Activated CD4-positive, alpha-beta T cell treated with anti-CD3 and anti-CD28 coated beads, Interleukin-2, amount 10 ng/mL, durations not matched to agents 7 days and 5 days (primary cell): ENCODE measurements around the gene RIC8A. TPM values are rescaled to one million over a fixed set of nuclear protein-coding genes. Genes with fewer than 3 reads are reported as not detected.
"Not testable (repeated sequence)": the region's sequence is repeated elsewhere in the genome, so short reads cannot be mapped to it uniquely, and the experiment has no call there.

Experiments used
- CTCF ChIA-PET: fragments of 350-600 bp; sonication (Branson Sonifier 250); formaldehyde crosslinking; loops from one replicate; lab custom pipeline; 2021; ENCODE audit warnings: antibody characterized with exemption; lab: Charles Lee
- POLR2A ChIA-PET: fragments of 350-600 bp; sonication (Branson Sonifier 250); formaldehyde crosslinking; loops from one replicate; lab custom pipeline; 2021; ENCODE audit warnings: antibody characterized with exemption; lab: Charles Lee
- DNase-seq: peaks from one replicate; pipeline ENCODE4 v3.0.0-alpha.2; 2020
- H3K27ac Mint-ChIP-seq: one replicate; pipeline ENCODE4 v1.8.0; 2021; ENCODE audit warnings: mild to moderate bottlenecking, moderate library complexity, mixed read lengths
- H3K27me3 Mint-ChIP-seq: one replicate; pipeline ENCODE4 v1.8.0; 2021; ENCODE audit warnings: mixed read lengths
- H3K36me3 Mint-ChIP-seq: one replicate; pipeline ENCODE4 v1.8.0; 2021; ENCODE audit warnings: low read depth, mixed read lengths
- H3K4me1 Mint-ChIP-seq: one replicate; pipeline ENCODE4 v1.8.0; 2021; ENCODE audit warnings: mixed read lengths
- H3K4me3 Mint-ChIP-seq: one replicate; pipeline ENCODE4 v1.8.0; 2021; ENCODE audit warnings: mild to moderate bottlenecking, moderate library complexity, mixed read lengths
- H3K9me3 Mint-ChIP-seq: one replicate; pipeline ENCODE4 v1.8.0; 2021; ENCODE audit warnings: mixed read lengths
- total RNA-seq, 2 experiments: library from RNA; stranded (reverse); gene quantifications; one replicate each; pipeline ENCODE4 v1.2.3, GENCODE V29; 2021

RIC8A gene
- 100 to 1,000 TPM; 111 to 124 TPM for total RNA-seq

DNA sequence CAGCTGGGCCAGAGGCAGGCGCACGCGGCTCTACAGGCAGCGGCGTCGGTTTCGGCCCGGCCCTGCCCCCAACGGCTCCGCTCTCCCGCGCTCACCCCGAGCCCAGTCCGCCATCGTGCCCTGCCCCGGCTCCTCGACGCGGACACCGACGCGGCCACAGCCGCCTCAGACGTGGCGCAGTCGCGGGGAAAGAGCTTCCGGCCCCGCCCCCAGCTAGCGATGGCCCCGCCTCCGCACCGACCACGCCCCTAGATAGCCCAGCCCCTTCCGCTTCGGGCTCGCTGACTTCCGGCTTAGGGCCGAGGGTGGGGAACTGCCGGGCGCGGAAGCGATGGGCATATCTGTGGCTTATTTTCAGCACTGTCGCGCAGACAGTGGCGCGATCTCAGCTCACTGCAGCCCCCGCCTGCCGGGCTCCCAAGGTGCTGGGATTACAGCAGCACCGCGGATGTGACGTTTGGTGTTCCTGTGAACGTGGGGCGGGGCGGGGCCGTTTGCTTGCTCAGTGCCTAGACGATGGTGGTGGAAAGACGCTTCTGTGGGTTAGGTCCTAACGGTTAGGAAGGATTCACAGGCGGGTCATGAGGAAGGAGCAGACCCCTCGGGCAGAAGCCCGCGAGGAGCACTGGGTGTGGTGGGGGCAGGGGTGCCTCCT lies at the start of gene RIC8A, which contains the start of gene BET1L:
Gene RIC8A (plus strand): TSS at position 501 of the 655 bp plus-strand sequence. CDS start 1,147 bp downstream, outside the sequence.
Gene BET1L (minus strand): TSS at position 192 of the 655 bp plus-strand sequence. CDS start 78 bp downstream, at position 114.
- peaks cover 48% of the 10 kb centered on the region for H3K4me1 Mint-ChIP-seq

DNA sequence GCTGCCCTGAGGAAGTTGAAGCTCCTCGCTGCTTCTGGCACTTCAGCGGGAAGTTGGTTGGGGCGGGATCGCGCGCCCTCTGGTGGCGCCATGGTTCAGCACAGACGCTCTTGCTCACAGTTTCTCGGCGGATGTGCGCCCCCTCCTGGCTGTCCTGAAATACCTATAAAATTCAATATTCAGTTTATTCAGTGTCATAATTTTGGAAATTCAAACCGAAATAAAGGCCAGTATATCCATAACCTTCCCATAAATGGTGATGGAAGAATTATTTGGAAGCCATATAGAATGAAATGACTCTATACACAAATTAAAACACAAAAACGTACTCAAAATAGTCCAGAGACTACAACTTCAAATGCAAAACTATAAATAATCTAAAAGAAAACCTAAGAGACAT lies 27.3 kb upstream of the RIC8A start:
- CTCF ChIA-PET, H3K36me3 Mint-ChIP-seq, H3K9me3 Mint-ChIP-seq, DNase-seq, H3K27me3 Mint-ChIP-seq, H3K4me3 Mint-ChIP-seq, H3K27ac Mint-ChIP-seq, H3K4me1 Mint-ChIP-seq, POLR2A ChIA-PET: not testable (repeated sequence)

More for the DNA sequence above, at the start of gene RIC8A, which contains the start of gene BET1L:
- Mint-ChIP-seq H3K27ac (peak within 1 kb of the TSS; percentile 99), H3K27me3 (no peaks in the 10 kb centered on the region), H3K36me3 (peaks cover 56% of the 10 kb centered on the region), H3K4me3 (peak within 1 kb of the TSS; percentile 95), H3K9me3 (no peaks in the 10 kb centered on the region)
- peak; percentile 99 for DNase-seq
- POLR2A ChIA-PET, result interaction anchor here (0.5 to 1.4 kb wide), 5 partner anchors 80 to 241 kb away, joined by 3 to 4 read pairs (median 4); no protein-coding TSS in a partner anchor
- CTCF ChIA-PET, result interaction anchor here (0.5 to 1.8 kb wide), 13 partner anchors 10 to 238 kb away, joined by 3 to 6 read pairs (median 3); a partner anchor contains a TSS

DNA sequence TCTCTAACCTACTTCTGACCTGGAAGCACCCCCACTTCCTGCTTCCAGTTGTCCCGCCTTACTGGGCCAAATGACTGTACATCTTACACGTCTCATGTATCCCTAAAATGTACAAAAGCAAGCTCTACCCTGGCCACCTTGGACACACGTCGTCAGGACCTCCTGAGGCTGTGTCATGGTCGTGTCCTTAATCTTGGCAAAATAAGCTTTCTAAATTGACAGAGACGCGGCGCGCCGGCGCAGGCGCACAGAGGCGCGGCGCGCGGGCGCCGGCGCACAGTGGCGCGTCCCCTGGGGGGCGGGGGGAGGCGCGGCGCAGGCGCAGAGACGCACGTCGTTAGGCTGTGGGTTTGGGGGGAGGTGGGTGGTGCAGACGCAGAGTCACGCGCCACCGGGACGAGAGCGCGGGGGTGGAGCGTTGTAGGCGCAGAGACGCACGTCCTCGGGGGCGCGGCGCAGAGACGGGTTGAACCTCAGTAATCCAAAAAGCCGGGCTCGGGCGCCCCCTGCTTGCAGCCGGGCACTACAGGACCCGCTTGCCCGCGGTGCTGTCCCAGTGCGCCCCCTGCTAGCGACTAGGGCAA lies 18.2 kb upstream of the RIC8A start:
- peaks cover 11% of the 10 kb centered on the region for H3K4me1 Mint-ChIP-seq
- H3K27ac Mint-ChIP-seq, DNase-seq, H3K36me3 Mint-ChIP-seq, H3K9me3 Mint-ChIP-seq, H3K27me3 Mint-ChIP-seq, H3K4me3 Mint-ChIP-seq, CTCF ChIA-PET, POLR2A ChIA-PET: not testable (repeated sequence)

DNA sequence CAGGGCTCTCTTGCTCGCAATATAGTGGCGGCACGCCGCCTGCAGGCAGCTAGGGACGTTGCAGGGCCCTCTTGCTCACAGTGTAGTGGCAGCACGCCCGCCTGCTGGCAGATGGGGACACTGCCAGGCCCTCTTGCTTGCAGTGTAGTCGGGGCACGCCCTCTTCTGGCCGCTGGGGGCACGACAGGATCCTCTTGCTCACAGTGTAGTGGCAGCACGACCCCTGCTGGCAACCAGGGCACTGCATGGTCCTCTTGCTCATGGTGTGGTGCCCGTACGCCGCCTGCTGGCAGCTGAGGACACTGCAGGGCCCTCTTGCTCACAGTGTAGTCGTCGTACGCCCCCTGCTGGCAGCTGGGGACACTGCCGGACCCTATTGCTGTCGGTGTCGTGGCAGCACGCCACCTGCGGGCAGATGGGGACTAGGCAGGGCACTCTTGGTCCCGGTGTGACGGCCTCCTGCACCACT lies 17.6 kb upstream of the RIC8A start:
- H3K4me3 Mint-ChIP-seq, H3K36me3 Mint-ChIP-seq, POLR2A ChIA-PET, H3K27ac Mint-ChIP-seq, H3K9me3 Mint-ChIP-seq, CTCF ChIA-PET, H3K27me3 Mint-ChIP-seq: not testable (repeated sequence)
- H3K4me1 Mint-ChIP-seq, result peaks cover 11% of the 10 kb centered on the region
- peak; percentile 41 for DNase-seq

DNA sequence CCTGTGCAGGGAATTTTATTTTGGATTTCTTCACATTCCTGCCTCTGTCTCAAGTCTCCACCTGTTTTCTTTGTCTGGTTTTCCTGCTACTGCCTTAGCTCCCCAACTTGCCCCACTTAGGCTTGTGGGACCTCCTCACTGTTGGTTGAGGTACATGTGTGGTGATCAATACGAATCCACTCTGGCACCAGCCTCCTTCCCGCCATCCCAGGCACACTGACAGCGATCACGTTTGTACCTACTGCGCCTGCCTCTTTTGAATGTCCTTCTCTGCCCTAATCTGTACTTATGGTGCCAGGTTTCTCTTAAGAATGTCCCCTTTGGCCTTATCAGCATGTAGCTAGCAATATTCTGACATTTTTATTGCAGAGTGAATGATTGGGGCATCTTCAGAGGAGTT lies 17.0 kb upstream of the RIC8A start:
- CTCF ChIA-PET, H3K27me3 Mint-ChIP-seq, H3K27ac Mint-ChIP-seq, DNase-seq, H3K4me3 Mint-ChIP-seq, POLR2A ChIA-PET, H3K36me3 Mint-ChIP-seq, H3K9me3 Mint-ChIP-seq: not testable (repeated sequence)
- peaks cover 11% of the 10 kb centered on the region for H3K4me1 Mint-ChIP-seq

DNA sequence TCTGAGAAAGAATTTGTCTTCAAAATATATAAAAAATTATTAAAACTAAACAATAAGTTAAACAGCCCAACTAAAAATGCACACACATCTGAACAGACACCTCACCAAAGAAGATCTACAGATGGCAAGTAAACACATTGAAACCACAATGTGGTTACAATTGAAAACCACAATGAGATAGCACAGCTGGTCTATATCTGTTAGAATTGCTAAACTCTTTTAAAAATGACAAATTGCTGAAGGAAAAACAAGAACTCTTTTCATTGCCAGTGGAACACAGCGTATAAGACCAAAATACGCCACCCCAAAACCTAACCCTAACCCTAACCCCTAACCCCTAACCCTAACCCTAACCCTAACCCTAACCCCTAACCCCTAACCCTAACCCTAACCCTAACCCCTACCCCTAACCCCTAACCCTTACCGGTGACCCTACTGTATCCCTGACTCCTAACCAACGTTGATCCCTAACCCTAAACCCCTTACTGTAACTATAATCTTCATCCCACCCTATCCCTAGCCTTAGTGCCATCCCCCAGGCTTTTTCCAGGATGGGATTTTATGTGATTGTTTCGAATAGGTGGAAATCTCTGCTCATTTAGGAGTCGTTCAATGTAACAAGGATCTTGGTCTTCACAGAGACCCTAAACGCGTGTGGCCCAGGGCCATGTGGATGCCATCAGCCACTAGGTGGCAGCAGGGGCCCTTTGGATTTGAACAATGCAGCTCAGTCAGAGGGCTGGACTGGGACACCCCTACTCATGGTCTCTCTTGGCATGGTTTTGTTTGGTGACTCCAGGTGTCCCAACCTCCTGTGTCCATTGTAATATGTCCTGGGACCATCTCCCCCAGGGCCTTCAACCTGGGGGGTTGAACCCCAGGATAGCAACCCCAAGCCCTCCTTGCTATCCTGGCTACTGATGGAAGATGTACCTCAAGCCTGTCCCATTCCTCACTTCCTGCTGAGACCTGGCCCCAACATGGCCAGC lies 15.7 kb upstream of the RIC8A start:
- H3K27me3 Mint-ChIP-seq, POLR2A ChIA-PET, H3K4me3 Mint-ChIP-seq, H3K9me3 Mint-ChIP-seq, H3K36me3 Mint-ChIP-seq, CTCF ChIA-PET: not testable (repeated sequence)
- Mint-ChIP-seq H3K27ac (peak overlapping the region; percentile 84), H3K4me1 (peaks cover 11% of the 10 kb centered on the region)
- DNase-seq, result peak; percentile 61

DNA sequence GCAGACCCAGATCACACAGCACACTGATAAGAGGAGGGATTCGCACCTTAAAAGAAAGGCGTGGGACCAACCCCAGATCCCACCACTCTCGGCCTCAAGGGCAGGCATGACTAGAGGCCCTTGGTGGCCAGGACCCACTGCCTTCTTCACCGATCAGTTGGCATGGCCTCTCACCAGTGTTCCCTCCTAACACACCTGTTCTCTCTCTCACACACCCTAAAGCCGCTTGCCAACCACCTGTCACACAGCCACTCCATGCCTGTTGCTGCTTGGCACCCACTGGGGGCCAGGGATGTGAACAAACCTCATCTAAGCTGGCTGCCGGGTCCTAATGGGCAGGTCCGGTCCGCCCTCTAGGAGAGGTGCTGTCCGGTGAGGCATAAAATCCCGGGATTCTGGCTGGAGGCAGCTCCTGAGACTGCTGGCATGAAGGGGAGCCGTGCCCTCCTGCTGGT lies 14.8 kb upstream of the RIC8A start, which contains the start of gene SCGB1C1:
Gene SCGB1C1 (plus strand): TSS at position 405 of the 455 bp plus-strand sequence. CDS start 22 bp downstream, at position 427.
- CTCF ChIA-PET, H3K27me3 Mint-ChIP-seq, H3K4me3 Mint-ChIP-seq, H3K36me3 Mint-ChIP-seq, POLR2A ChIA-PET, H3K27ac Mint-ChIP-seq, H3K9me3 Mint-ChIP-seq, DNase-seq: not testable (repeated sequence)
- H3K4me1 Mint-ChIP-seq, result peaks cover 11% of the 10 kb centered on the region

DNA sequence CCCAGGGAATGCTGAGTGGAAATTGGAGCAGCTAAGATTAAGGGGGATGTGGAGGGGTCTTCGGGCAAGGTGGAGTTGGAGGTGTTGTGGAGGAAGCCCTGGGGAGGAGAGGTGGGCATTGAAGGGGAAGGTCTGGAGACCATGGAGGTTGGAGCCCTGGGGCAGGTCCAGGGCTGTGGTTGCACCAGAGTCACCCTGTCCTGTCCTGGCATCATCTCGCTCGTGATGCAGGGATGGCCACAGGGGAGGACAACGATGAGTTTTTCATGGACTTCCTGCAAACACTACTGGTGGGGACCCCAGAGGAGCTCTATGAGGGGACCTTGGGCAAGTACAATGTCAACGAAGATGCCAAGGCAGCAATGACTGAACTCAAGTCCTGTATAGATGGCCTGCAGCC lies 14.0 kb upstream of the RIC8A start:
- CTCF ChIA-PET, H3K36me3 Mint-ChIP-seq, H3K27me3 Mint-ChIP-seq, H3K27ac Mint-ChIP-seq, POLR2A ChIA-PET, H3K4me3 Mint-ChIP-seq, DNase-seq, H3K9me3 Mint-ChIP-seq: not testable (repeated sequence)
- peaks cover 11% of the 10 kb centered on the region for H3K4me1 Mint-ChIP-seq

DNA sequence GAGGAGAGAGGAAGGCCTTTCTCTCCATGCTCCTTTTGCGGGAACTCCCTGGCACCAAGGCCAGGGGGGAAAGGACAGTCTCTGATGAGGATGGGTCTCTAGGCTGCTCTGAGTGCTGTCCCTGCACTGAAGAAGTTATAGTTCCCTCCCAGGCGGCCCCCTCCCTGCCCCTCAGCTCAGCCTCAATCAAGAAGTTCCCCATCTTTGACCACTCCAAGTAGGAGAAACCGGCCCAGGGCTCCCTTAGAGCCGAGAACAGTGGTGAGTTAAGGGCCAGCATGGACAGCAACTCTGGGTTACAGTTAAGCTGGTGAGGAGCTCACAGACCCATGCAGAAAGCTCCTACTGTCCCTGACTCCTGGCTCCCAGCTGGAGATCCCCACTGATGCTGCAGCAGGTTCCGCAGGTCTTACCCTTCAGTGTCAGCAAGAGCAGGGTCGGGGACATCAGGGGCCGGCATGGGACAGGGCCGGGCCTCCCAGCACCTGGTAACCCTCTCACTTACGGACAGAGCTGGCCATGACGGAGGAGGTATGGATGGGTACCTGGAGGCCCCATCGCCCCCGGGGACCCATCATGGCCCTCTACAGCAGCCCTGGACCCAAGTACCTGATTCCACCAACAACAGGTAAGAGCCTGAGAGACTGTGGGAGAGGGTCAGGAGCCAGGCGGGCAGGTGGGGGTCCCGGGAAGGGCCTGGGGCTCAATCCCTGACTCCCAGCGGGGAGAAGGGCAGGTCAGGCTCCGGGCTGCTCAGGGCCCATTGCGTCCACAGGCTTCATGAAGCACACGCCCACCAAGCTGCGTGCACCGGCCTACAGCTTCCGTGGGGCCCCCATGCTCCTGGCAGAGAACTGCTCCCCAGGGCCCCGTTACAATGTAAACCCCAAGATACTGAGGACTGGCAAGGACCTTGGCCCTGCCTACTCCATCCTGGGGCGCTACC lies 10.4 kb upstream of the RIC8A start:
- H3K27me3 Mint-ChIP-seq, result no peaks in the 10 kb centered on the region

DNA sequence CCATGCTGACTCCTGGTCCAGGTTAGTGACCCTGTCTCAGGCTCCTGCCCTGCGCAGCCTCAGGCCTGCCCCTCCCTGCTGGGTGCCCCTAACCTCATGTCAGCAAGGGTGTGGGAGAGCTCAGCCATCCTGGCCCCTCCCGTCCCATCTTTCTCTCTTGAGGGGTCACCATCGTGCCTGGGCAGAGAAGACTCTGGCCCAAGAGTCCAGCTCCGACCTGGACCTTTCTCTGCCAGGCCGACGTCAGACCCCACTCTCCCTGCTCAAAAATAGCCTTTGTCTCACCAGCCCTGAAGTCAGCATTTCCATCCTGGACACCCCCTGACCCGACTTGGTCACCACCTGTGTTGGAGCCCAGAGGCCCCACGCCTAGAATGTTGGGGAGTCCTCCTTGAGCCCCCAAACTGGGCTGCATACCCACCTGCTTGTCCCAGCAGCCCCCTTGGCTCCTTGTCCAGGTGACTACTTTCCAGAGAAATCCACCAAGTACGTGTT lies 9.7 kb upstream of the RIC8A start:
- H3K27me3 Mint-ChIP-seq, result no peaks in the 10 kb centered on the region
- DNase-seq, result no peak
- peaks cover 18% of the 10 kb centered on the region for H3K4me1 Mint-ChIP-seq
- CTCF ChIA-PET, result interaction anchor here (1.7 kb wide), 1 partner anchor 9 kb away, joined by 6 read pairs; the partner anchor contains the start of genes BET1L and RIC8A
- POLR2A ChIA-PET, result no interaction called here
- H3K27ac Mint-ChIP-seq, result peak overlapping the region; percentile 25
- no peaks in the 10 kb centered on the region for H3K9me3 Mint-ChIP-seq
- no peak overlapping the region for H3K4me3 Mint-ChIP-seq
- peaks cover 3% of the 10 kb centered on the region for H3K36me3 Mint-ChIP-seq

More for the DNA sequence above, 10.4 kb upstream of the RIC8A start:
- H3K27ac Mint-ChIP-seq, result no peak overlapping the region
- POLR2A ChIA-PET, result no interaction called here
- H3K4me1 Mint-ChIP-seq, result peaks cover 13% of the 10 kb centered on the region
- CTCF ChIA-PET, result interaction anchor here (1.7 kb wide), 1 partner anchor 10 kb away, joined by 6 read pairs; the partner anchor contains the start of genes BET1L and RIC8A
- H3K9me3 Mint-ChIP-seq, result no peaks in the 10 kb centered on the region
- H3K36me3 Mint-ChIP-seq, result no peaks in the 10 kb centered on the region
- no peak overlapping the region for H3K4me3 Mint-ChIP-seq
- peak; percentile 5 for DNase-seq

DNA sequence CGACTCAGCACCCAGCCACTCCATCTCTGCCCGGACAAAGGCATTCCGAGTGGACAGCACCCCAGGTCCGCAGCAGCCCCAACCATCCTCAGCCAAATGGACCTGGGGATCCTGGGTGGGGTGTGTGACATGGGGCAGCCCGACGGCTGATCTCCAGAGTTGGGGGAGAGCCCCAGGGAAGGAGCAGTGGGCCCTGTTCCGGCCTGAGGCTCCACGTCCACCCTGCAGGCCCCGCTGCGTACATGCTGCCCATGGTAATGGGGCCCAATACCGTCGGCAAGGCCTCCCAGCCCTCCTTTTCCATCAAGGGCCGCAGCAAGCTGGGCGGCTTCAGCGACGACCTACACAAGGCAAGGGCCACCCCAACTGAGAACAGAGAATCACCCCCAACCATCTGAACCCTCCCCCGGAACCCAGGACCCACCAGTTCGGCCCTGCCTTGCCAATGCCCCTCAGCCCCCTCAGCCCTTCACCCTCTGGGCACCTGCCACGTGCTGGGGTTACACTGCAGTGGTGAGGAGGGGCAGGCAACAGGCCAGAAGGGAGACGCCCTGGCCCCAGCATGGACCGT lies 9.2 kb upstream of the RIC8A start:
- Mint-ChIP-seq H3K4me1 (peaks cover 23% of the 10 kb centered on the region), H3K36me3 (peaks cover 8% of the 10 kb centered on the region), H3K27me3 (no peaks in the 10 kb centered on the region), H3K27ac (peak overlapping the region; percentile 31), H3K4me3 (no peak overlapping the region), H3K9me3 (no peaks in the 10 kb centered on the region)
- POLR2A ChIA-PET, result no interaction called here
- DNase-seq, result peak; percentile 4
- CTCF ChIA-PET, result interaction anchor here (1.1 to 1.7 kb wide), 2 partner anchors 9 to 52 kb away, joined by 3 to 6 read pairs; partner anchors contain the start of genes BET1L and RIC8A
